HG03039 (cell line): ENCODE data around the gene LRRC7.
"Not testable (repeated sequence)": the region's sequence is repeated elsewhere in the genome, so short reads cannot be mapped to it uniquely, and the experiment has no call there.

Source experiments
- ATAC-seq: cut with Tn5 transposase; IDR thresholded peaks from one replicate; pipeline ENCODE4 v1.9.1; 2021; ENCODE audit warnings: mild to moderate bottlenecking, moderate library complexity; ENCODE audit not compliant: unreplicated experiment

Gene LRRC7

GRCh38 chr1:69862906-69863305 lies 295.2 kb downstream of the LRRC7 start:
- ATAC-seq = no peak

- ATAC-seq = no peak
These were observed 296.0 kb downstream of the LRRC7 start for GRCh38 chr1:69863704-69864103.

GRCh38 chr1:69871412-69871811 lies 303.7 kb downstream of the LRRC7 start:
- no peak for ATAC-seq

GRCh38 chr1:69878338-69878737 lies 310.6 kb downstream of the LRRC7 start:
- ATAC-seq = no peak

GRCh38 chr1:69888016-69888415 lies 320.3 kb downstream of the LRRC7 start:
- ATAC-seq = not testable (repeated sequence)

- no peak for ATAC-seq
These were observed 320.9 kb downstream of the LRRC7 start for GRCh38 chr1:69888657-69889056.

- no peak for ATAC-seq
These were observed 330.8 kb downstream of the LRRC7 start for GRCh38 chr1:69898403-69898947.

GRCh38 chr1:69911301-69911801 lies 343.6 kb downstream of the LRRC7 start:
- no peak for ATAC-seq

- no peak for ATAC-seq
These were observed 346.3 kb downstream of the LRRC7 start for GRCh38 chr1:69913977-69914376.

GRCh38 chr1:69914976-69915765 lies 347.4 kb downstream of the LRRC7 start:
- no peak for ATAC-seq

- ATAC-seq = no peak
These were observed 351.6 kb downstream of the LRRC7 start for GRCh38 chr1:69919129-69919921.

GRCh38 chr1:69919922-69920273 lies 352.2 kb downstream of the LRRC7 start:
- no peak for ATAC-seq

- no peak for ATAC-seq
These were observed 352.7 kb downstream of the LRRC7 start for GRCh38 chr1:69920426-69920825.

- no peak for ATAC-seq
These were observed 353.8 kb downstream of the LRRC7 start for GRCh38 chr1:69921486-69921885.

GRCh38 chr1:69928234-69928633 lies 360.5 kb downstream of the LRRC7 start:
- ATAC-seq = not testable (repeated sequence)

GRCh38 chr1:69929308-69930057 lies 361.8 kb downstream of the LRRC7 start:
- ATAC-seq = no peak

- no peak for ATAC-seq
These were observed 362.7 kb downstream of the LRRC7 start for GRCh38 chr1:69930396-69930795.

GRCh38 chr1:69932760-69933159 lies 365.0 kb downstream of the LRRC7 start:
- ATAC-seq = no peak

GRCh38 chr1:69940231-69940630 lies 372.5 kb downstream of the LRRC7 start:
- no peak for ATAC-seq

GRCh38 chr1:69940816-69941215 lies 373.1 kb downstream of the LRRC7 start:
- ATAC-seq = no peak

- ATAC-seq = no peak
These were observed 375.3 kb downstream of the LRRC7 start for GRCh38 chr1:69943030-69943429.
